ENCODE measurements around the gene ANKRD9.

Gene ANKRD9

GRCh38 chr14:102508410-102508773 lies 1.2 kb downstream of the ANKRD9 start:
- TF ChIP-seq NFIC (IDR thresholded peaks at IDR 0.05) (no peak), YY1 (IDR thresholded peaks at IDR 0.05; ENCODE audit: low read depth) (no peak), FOXM1 (IDR thresholded peaks at IDR 0.05; ENCODE audit: borderline replicate concordance, low read depth) (no peak), REST (IDR thresholded peaks at IDR 0.05; ENCODE audit: low read depth) (no peak), TCF12 (IDR thresholded peaks at IDR 0.05; ENCODE audit: low read depth) (no peak), ZBTB7A (IDR thresholded peaks at IDR 0.05; ENCODE audit: low read depth) (no peak), USF1 (IDR thresholded peaks at IDR 0.05) (no peak), MAX (IDR thresholded peaks at IDR 0.05) (no peak), EP300 (IDR thresholded peaks at IDR 0.05; ENCODE audit: borderline replicate concordance) (no peak), TEAD4 (IDR thresholded peaks at IDR 0.05) (no peak), CEBPB (IDR thresholded peaks at IDR 0.05) (no peak)

GRCh38 chr14:102507857-102508312 lies 1.7 kb downstream of the ANKRD9 start:
- no peak for TF ChIP-seq FOXM1 (IDR thresholded peaks at IDR 0.05; ENCODE audit: borderline replicate concordance, low read depth)
- TF ChIP-seq RAD21 (IDR thresholded peaks at IDR 0.05; ENCODE audit: low read depth) = no peak
- no peak for TF ChIP-seq YY1 (IDR thresholded peaks at IDR 0.05; ENCODE audit: low read depth)
- no peak for TF ChIP-seq REST (IDR thresholded peaks at IDR 0.05; ENCODE audit: low read depth)
- TF ChIP-seq EGR1 (IDR thresholded peaks at IDR 0.05) = no peak
- TF ChIP-seq TAF1 (IDR thresholded peaks at IDR 0.05; ENCODE audit: low read depth) = no peak
- no peak for TF ChIP-seq ZBTB7A (IDR thresholded peaks at IDR 0.05; ENCODE audit: low read depth)
- TF ChIP-seq CREB1 (IDR thresholded peaks at IDR 0.05; ENCODE audit: low read depth) = no peak
- TF ChIP-seq USF1 (IDR thresholded peaks at IDR 0.05) = no peak
- TF ChIP-seq TCF12 (IDR thresholded peaks at IDR 0.05; ENCODE audit: low read depth) = no peak
- no peak for TF ChIP-seq EP300 (IDR thresholded peaks at IDR 0.05; ENCODE audit: borderline replicate concordance)
- no peak for TF ChIP-seq CEBPB (IDR thresholded peaks at IDR 0.05)
- no peak for TF ChIP-seq MAX (IDR thresholded peaks at IDR 0.05)
- TF ChIP-seq TEAD4 (IDR thresholded peaks at IDR 0.05) = no peak
- TF ChIP-seq NFIC (IDR thresholded peaks at IDR 0.05) = no peak

- no peak for TF ChIP-seq EGR1 (IDR thresholded peaks at IDR 0.05)
- no peak for TF ChIP-seq YY1 (IDR thresholded peaks at IDR 0.05; ENCODE audit: low read depth)
- no peak for TF ChIP-seq ZBTB7A (IDR thresholded peaks at IDR 0.05; ENCODE audit: low read depth)
- TF ChIP-seq NFIC (IDR thresholded peaks at IDR 0.05) = no peak
- no peak for TF ChIP-seq TEAD4 (IDR thresholded peaks at IDR 0.05)
- no peak for TF ChIP-seq MAX (IDR thresholded peaks at IDR 0.05)
- no peak for TF ChIP-seq CREB1 (IDR thresholded peaks at IDR 0.05; ENCODE audit: low read depth)
- no peak for TF ChIP-seq FOXM1 (IDR thresholded peaks at IDR 0.05; ENCODE audit: borderline replicate concordance, low read depth)
- no peak for TF ChIP-seq TAF1 (IDR thresholded peaks at IDR 0.05; ENCODE audit: low read depth)
- TF ChIP-seq EP300 (IDR thresholded peaks at IDR 0.05; ENCODE audit: borderline replicate concordance) = no peak
- no peak for TF ChIP-seq USF1 (IDR thresholded peaks at IDR 0.05)
- no peak for TF ChIP-seq CEBPB (IDR thresholded peaks at IDR 0.05)
- TF ChIP-seq REST (IDR thresholded peaks at IDR 0.05; ENCODE audit: low read depth) = no peak
- TF ChIP-seq TCF12 (IDR thresholded peaks at IDR 0.05; ENCODE audit: low read depth) = no peak
Observed at GRCh38 chr14:102507081-102507856, 2.3 kb downstream of the ANKRD9 start.

Data from Ishikawa (cell line).